ENCODE measurements around the gene OR5K1.

GRCh38 chr3:98432575-98432974 is 30.4 kb upstream of the OR5K1 start:
- TF ChIP-seq CTCF (conservative IDR thresholded peaks at IDR 0.05) (no peak), ZFX (IDR thresholded peaks at IDR 0.05) (no peak)
